Progenitor cell of endocrine pancreas (in vitro differentiated cells): ENCODE data around the gene MADCAM1. TPM values are rescaled to one million over a fixed set of nuclear protein-coding genes. Genes with fewer than 3 reads are reported as not detected.

ENCODE experiments used
- DNase-seq: peaks from one replicate; pipeline ENCODE4 v3.0.0; 2021; ENCODE audit warnings: low spot score; ENCODE audit not compliant: unreplicated experiment
- H3K27ac Mint-ChIP-seq: 2 replicates; pipeline ENCODE4 v1.8.0; 2021; ENCODE audit warnings: mild to moderate bottlenecking, moderate library complexity, mixed read lengths
- H3K27me3 Mint-ChIP-seq: 2 replicates; pipeline ENCODE4 v1.8.0; 2021; ENCODE audit warnings: mixed read lengths
- H3K36me3 Mint-ChIP-seq: 2 replicates; pipeline ENCODE4 v1.8.0; 2022; ENCODE audit warnings: mixed read lengths; ENCODE audit not compliant: insufficient read depth
- H3K4me1 Mint-ChIP-seq: 2 replicates; pipeline ENCODE4 v1.8.0; 2021; ENCODE audit warnings: low read depth, mixed read lengths
- H3K4me3 Mint-ChIP-seq: 2 replicates; pipeline ENCODE4 v1.8.0; 2021; ENCODE audit warnings: low read depth, mild to moderate bottlenecking, moderate library complexity, mixed read lengths
- H3K9me3 Mint-ChIP-seq: 2 replicates; pipeline ENCODE4 v1.8.0; 2021; ENCODE audit warnings: low read depth, mixed read lengths
- total RNA-seq: library from RNA; stranded (reverse); gene quantifications from 2 replicates; pipeline ENCODE4 v1.2.1, GENCODE V29; 2021
- TF ChIP-seq, protein P1 (sequence below): fragments of 200-600 bp; sonication (generic); IDR thresholded peaks from one replicate; pipeline ENCODE4 v1.5.0; 2021; ENCODE audit warnings: antibody characterized with exemption, mild to moderate bottlenecking; ENCODE audit not compliant: unreplicated experiment

Gene MADCAM1
- total RNA-seq, 1 donor from 2014 or later = 0.77 TPM

DNA sequence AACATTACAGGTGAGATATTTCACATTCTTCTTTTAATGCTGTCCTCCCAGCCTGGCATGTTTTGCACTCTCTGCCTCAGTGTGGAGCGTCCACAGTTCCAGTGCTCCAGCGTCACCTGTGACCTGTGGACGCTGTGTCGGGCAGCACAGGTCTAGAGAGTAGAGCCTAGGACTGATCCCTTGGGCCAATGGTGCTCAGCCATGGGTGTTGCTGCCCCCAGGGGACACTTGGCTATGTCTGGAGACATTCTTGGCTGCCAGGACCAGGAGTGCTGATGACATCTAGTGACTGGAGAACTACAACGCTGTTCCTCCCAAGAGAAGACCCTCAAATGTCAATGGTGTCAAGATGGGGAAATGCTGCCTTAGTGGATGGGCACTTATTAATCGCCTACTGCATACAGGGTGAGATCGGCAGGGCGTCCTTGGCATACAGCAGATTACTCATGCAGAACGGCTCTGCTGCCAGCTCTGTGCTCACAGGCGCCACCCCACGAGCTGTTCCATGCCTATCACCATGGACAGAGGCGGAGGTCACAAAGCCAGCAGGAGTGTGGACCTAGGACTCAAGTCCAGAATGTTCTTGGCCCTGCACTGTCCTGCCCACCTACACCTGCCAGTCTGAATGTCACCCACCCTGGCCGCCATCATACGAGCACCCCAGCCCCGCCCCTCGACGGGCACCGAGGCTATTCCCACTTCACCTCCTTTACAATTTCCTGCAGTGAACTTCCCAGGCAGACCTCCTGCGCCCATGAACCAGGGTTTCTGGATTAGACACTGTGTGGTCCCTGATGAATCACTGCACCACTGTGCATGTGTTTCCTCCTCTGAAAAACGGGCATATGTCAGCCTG is 13.9 kb upstream of the MADCAM1 start:
- DNase-seq = no peak
- H3K4me3 Mint-ChIP-seq = no peak overlapping the region
- peaks cover 14% of the 10 kb centered on the region for H3K9me3 Mint-ChIP-seq
- no peaks in the 10 kb centered on the region for H3K36me3 Mint-ChIP-seq
- peaks cover 14% of the 10 kb centered on the region for H3K4me1 Mint-ChIP-seq
- H3K27ac Mint-ChIP-seq = no peak overlapping the region
- TF ChIP-seq, protein P1, sequence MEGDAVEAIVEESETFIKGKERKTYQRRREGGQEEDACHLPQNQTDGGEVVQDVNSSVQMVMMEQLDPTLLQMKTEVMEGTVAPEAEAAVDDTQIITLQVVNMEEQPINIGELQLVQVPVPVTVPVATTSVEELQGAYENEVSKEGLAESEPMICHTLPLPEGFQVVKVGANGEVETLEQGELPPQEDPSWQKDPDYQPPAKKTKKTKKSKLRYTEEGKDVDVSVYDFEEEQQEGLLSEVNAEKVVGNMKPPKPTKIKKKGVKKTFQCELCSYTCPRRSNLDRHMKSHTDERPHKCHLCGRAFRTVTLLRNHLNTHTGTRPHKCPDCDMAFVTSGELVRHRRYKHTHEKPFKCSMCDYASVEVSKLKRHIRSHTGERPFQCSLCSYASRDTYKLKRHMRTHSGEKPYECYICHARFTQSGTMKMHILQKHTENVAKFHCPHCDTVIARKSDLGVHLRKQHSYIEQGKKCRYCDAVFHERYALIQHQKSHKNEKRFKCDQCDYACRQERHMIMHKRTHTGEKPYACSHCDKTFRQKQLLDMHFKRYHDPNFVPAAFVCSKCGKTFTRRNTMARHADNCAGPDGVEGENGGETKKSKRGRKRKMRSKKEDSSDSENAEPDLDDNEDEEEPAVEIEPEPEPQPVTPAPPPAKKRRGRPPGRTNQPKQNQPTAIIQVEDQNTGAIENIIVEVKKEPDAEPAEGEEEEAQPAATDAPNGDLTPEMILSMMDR = peak; percentile 33
- H3K27me3 Mint-ChIP-seq = peaks cover 22% of the 10 kb centered on the region

DNA sequence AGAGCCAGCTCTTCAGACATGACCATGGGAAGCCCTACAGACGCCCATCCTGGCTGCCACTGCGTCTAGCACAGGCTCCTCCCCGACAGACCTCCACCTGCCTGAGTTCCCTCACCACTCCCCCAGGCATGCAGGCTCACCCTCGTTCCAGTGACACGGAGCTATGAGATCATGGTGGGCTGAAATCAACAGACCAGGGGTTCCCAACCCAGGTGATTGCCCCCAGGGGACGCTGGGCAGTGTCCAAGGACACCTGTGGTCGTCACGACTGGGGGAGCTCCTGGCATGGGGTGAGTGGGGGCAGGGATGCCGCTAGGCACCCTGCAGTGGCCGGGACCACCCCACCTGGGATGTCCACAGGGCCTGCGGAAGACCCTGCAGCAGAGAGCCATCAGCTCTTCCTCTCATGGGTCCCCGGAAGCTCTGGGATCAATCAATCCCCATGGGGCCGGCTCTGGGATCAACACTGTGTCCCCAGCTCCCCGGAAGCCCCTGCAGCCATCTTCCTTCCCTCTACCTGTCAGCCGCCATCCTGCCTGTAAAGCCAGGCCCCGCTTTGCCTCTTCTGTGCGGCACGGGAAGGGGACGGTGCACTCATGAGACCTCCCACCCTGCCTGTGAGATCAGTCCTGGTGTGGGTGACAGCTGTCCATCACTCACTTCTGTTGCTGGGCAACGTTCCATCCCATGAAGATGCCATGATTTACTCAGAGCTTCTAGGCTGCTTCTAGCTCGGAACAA is 12.8 kb upstream of the MADCAM1 start:
- Mint-ChIP-seq H3K9me3 (peaks cover 14% of the 10 kb centered on the region), H3K4me3 (no peak overlapping the region), H3K4me1 (peaks cover 17% of the 10 kb centered on the region), H3K27me3 (peaks cover 20% of the 10 kb centered on the region), H3K36me3 (no peaks in the 10 kb centered on the region), H3K27ac (peak overlapping the region; percentile 87)
- TF ChIP-seq, protein P1 = no peak
- DNase-seq = no peak

DNA sequence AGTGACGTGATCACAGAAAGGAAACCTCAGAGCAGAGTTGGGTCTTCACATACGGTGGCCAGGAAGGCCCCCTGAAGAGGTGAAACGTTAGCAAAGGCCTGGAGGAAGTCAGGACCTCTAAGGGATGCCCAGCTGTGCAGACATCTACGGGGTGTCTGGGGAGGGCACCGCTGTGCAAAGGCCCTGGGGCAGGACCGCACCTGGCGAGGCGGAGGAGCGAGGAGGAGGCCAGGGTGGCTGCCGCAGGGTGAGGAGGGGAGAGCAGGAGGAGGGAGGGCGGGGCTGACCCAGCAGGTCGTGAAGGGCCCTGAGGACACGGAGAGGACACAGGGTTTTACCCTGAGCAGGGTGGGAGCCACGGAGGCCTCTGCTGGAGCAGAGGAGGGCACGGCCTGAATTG is 11.8 kb upstream of the MADCAM1 start:
- Mint-ChIP-seq H3K4me1 (peaks cover 17% of the 10 kb centered on the region), H3K4me3 (no peak overlapping the region), H3K27me3 (peaks cover 20% of the 10 kb centered on the region), H3K36me3 (no peaks in the 10 kb centered on the region), H3K9me3 (peaks cover 14% of the 10 kb centered on the region), H3K27ac (no peak overlapping the region)
- no peak for DNase-seq
- TF ChIP-seq, protein P1 = no peak

DNA sequence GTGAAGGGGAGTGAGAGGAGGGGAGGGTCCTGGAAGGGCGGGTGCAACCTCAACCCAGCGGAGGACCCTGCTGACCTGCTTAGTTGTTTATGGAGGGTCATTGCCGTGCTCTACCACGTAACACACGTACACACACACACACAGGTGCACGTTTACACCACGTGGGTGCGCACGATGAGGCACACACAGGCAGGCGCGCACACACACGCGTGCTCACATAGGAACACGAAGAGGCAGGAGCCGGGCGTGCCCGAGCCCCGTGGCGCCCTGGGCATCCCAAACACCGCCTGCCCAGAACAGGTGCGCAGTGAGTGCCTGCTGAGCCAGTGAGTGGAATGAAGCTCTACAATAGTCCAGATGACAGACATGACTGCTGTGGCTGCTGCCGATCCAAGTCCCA is 11.2 kb upstream of the MADCAM1 start:
- Mint-ChIP-seq H3K27me3 (peaks cover 16% of the 10 kb centered on the region), H3K4me1 (peaks cover 17% of the 10 kb centered on the region), H3K9me3 (peaks cover 10% of the 10 kb centered on the region), H3K4me3 (no peak overlapping the region), H3K36me3 (no peaks in the 10 kb centered on the region), H3K27ac (peak overlapping the region; percentile 59)
- TF ChIP-seq, protein P1 = no peak
- no peak for DNase-seq

DNA sequence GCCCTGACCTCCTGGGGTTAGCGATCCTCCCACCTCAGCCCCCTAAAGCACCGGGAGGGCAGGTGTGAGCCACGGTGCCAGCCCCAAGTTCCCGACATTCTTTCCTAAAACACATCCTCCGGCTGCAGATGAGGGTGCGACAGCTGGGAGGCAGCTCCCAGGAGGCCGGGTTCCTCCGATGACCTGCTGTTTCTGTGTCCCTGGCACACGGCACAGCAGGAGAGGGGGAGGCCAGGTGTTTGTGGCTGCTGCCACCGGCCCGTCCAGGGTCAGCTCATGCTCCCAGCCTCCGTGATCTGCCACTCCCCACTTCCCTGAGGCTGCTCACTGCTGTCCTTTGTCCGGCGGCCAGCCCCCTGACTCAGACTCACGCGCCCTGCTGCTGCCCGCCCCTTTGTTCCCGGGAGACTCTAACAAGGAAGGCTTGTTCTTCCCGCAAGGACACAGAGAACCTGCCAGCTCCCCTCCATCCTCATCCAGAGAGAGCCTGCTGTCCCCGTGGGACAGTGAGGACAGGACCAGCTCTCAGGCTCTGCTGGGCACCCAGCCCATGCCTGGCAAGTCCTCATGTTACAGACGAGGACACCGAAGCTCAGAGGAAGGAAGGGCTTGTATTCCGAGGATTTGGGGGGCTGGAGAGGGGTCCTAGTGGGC is 10.6 kb upstream of the MADCAM1 start:
- TF ChIP-seq, protein P1 = no peak
- H3K9me3 Mint-ChIP-seq = peaks cover 4% of the 10 kb centered on the region
- DNase-seq = no peak
- H3K4me1 Mint-ChIP-seq = peaks cover 17% of the 10 kb centered on the region
- H3K27ac Mint-ChIP-seq = peak overlapping the region; percentile 85
- peak overlapping the region; percentile 45 for H3K4me3 Mint-ChIP-seq
- H3K36me3 Mint-ChIP-seq = no peaks in the 10 kb centered on the region
- peaks cover 13% of the 10 kb centered on the region for H3K27me3 Mint-ChIP-seq
